Lung (tissue), 12 donors: ENCODE results near the gene PRKCA. TPM values are rescaled to one million over a fixed set of nuclear protein-coding genes. Genes with fewer than 3 reads are reported as not detected.

Experiments
- ATAC-seq: fragments of 200-7000 bp; cut with Tn5 transposase; one replicate; pipeline ENCODE4 v1.9.1; 2020; ENCODE audit warnings: moderate number of reproducible peaks; ENCODE audit not compliant: insufficient read depth, low FRiP score
- DNase-seq, 3 donors: peaks; one replicate each; pipeline ENCODE4 v3.0.0-alpha.2; 2013 to 2017
- H3K27ac ChIP-seq, 2 donors: one replicate each; pipeline ENCODE4 v1.5.1; 2013; ENCODE audit warnings: mild to moderate bottlenecking in 2 of 2, moderate library complexity in 2 of 2, control low read depth in 1 of 2, inconsistent platforms in 1 of 2, low read depth in 1 of 2, low read length in 1 of 2
- H3K27me3 ChIP-seq, 3 donors: one replicate each; pipeline ENCODE4 v1.5.1; 2013; ENCODE audit warnings: low read length in 2 of 3; ENCODE audit not compliant: control insufficient read depth in 3 of 3, insufficient read depth in 3 of 3
- H3K36me3 ChIP-seq, 4 donors: one replicate each; pipeline ENCODE4 v1.5.1; 2013; ENCODE audit warnings: low read length in 4 of 4, mild to moderate bottlenecking in 1 of 4, moderate library complexity in 1 of 4; ENCODE audit not compliant: control insufficient read depth in 4 of 4, insufficient read depth in 4 of 4
- H3K4me1 ChIP-seq, 5 donors: one replicate each; pipeline ENCODE4 v1.5.1; 2013; ENCODE audit warnings: low read length in 5 of 5, mild to moderate bottlenecking in 2 of 5, moderate library complexity in 1 of 5; ENCODE audit not compliant: control insufficient read depth in 5 of 5, insufficient read depth in 5 of 5
- H3K4me3 ChIP-seq: one replicate; pipeline ENCODE4 v1.5.1; 2013; ENCODE audit warnings: mild to moderate bottlenecking, control low read depth, moderate library complexity
- H3K9ac ChIP-seq, 2 donors: one replicate each; pipeline ENCODE4 v1.5.1; 2013; ENCODE audit warnings: low read length in 2 of 2, control low read depth in 1 of 2; ENCODE audit not compliant: insufficient read depth in 1 of 2
- H3K9me3 ChIP-seq, 4 donors: one replicate each; pipeline ENCODE4 v1.5.1; 2013; ENCODE audit warnings: low read length in 3 of 4, mild to moderate bottlenecking in 1 of 4, moderate library complexity in 1 of 4; ENCODE audit not compliant: control insufficient read depth in 4 of 4, insufficient read depth in 3 of 4
- WGBS, 2 donors: extraction: QIAGEN DNeasy Blood & Tissue Kit; methylation state at CpG; one replicate each; pipeline ENCODE4 v1.1.7; 2013; 5-methylcytosine and 5-hydroxymethylcytosine counted together
- polyA plus RNA-seq, 2 donors: library from polyadenylated mRNA; stranded (reverse); fragments of 200-250 nt; gene quantifications; one replicate each; pipeline ENCODE4 v1.2.1, GENCODE V29; 2013
- total RNA-seq, 2 donors: library from RNA; depleted of rRNA in 1 of 2; stranded (reverse); fragments of >200 nt in 1 of 2; gene quantifications; one replicate each; pipeline ENCODE4 v1.2.1, GENCODE V29; 2014 to 2021
- TF ChIP-seq, protein P1 (sequence below): IDR thresholded peaks from 2 replicates; pipeline ENCODE4 v1.5.1; 2012; ENCODE audit warnings: mild to moderate bottlenecking; ENCODE audit errors: control extremely low read depth, extremely low read depth
- donor health status: control.
- donor health status: control.
- donor health status: Bipolar disorder and iron deficiency.
- donor health status: healthy.
- donor health status: DM: yes; HTN: yes; CAD: no.

PRKCA gene
- total and polyA plus RNA-seq, 4 donors = 3.4 to 34.8 (median 13.8) TPM

DNA sequence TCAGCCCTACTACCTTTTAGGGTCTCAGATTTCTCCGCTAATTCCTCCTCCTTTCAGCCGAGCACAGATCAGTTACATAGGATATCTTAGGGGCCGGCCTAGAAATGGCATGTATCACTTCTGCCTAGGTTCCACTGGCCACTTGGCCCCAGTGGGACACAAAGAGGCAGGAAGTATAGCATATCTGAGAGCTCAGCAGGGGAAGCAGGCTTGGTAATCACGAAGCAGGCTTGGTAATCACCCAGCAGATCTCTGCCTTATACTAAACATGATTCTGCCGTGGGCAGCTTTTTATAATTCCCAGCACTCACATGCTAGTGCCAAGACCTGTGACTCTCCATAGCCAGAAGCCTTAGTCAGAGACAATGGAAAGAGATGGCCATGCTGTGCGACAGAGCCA, 472.9 kb downstream of the PRKCA start:
- H3K4me3 ChIP-seq = no peak overlapping the region
- 81 to 89% methylated on average over 6 of the region's 6 CpGs for WGBS, 2 donors
- H3K27ac ChIP-seq = no peak overlapping the region
- peaks cover 0 to 5% (median 0%) of the 10 kb centered on the region in 4 donors for H3K36me3 ChIP-seq
- H3K27me3 ChIP-seq = no peaks in the 10 kb centered on the region
- no peak for DNase-seq
- TF ChIP-seq, protein P1, sequence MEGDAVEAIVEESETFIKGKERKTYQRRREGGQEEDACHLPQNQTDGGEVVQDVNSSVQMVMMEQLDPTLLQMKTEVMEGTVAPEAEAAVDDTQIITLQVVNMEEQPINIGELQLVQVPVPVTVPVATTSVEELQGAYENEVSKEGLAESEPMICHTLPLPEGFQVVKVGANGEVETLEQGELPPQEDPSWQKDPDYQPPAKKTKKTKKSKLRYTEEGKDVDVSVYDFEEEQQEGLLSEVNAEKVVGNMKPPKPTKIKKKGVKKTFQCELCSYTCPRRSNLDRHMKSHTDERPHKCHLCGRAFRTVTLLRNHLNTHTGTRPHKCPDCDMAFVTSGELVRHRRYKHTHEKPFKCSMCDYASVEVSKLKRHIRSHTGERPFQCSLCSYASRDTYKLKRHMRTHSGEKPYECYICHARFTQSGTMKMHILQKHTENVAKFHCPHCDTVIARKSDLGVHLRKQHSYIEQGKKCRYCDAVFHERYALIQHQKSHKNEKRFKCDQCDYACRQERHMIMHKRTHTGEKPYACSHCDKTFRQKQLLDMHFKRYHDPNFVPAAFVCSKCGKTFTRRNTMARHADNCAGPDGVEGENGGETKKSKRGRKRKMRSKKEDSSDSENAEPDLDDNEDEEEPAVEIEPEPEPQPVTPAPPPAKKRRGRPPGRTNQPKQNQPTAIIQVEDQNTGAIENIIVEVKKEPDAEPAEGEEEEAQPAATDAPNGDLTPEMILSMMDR = no peak
- H3K4me1 ChIP-seq = peaks cover 0 to 17% (median 6%) of the 10 kb centered on the region in 5 donors
- ATAC-seq = no peak
- no peaks in the 10 kb centered on the region for H3K9me3 ChIP-seq
- H3K9ac ChIP-seq = no peak overlapping the region

DNA sequence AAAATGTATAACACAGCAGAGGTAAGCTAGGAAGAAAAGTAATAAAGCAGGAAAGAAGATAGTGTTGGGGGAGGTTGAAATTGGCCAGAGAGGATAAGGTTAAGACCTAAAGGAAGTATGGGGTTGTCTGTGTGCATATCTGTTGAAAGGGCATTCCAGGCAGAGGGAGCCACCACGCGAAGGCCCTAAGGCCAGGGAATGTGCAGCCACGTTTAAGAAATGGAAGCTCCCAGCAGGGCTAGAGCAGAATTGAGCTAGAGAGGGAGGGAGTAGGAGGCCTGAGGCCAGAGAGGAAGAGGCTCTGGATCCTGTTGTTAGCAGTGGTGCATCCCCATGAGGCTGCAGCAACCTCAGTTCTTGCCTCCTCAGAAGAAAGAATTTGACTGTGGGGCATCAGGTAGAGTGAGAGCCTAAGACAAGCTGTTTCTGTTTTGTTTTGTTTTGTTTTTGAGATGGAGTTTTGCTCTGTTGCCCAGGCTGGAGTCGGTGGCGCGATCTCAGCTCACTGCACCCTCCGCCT, 473.5 kb downstream of the PRKCA start:
- H3K27ac ChIP-seq = no peak overlapping the region
- no peaks in the 10 kb centered on the region for H3K27me3 ChIP-seq
- no peak overlapping the region for H3K4me3 ChIP-seq
- TF ChIP-seq, protein P1 = no peak
- H3K9me3 ChIP-seq = no peaks in the 10 kb centered on the region
- ATAC-seq (no peak), DNase-seq (no peak)
- peaks cover 0 to 17% (median 6%) of the 10 kb centered on the region in 5 donors for H3K4me1 ChIP-seq
- 71 to 85% methylated on average over 7 of the region's 7 CpGs for WGBS, 2 donors
- H3K9ac ChIP-seq = no peak overlapping the region
- peaks cover 0 to 5% (median 0%) of the 10 kb centered on the region in 4 donors for H3K36me3 ChIP-seq

DNA sequence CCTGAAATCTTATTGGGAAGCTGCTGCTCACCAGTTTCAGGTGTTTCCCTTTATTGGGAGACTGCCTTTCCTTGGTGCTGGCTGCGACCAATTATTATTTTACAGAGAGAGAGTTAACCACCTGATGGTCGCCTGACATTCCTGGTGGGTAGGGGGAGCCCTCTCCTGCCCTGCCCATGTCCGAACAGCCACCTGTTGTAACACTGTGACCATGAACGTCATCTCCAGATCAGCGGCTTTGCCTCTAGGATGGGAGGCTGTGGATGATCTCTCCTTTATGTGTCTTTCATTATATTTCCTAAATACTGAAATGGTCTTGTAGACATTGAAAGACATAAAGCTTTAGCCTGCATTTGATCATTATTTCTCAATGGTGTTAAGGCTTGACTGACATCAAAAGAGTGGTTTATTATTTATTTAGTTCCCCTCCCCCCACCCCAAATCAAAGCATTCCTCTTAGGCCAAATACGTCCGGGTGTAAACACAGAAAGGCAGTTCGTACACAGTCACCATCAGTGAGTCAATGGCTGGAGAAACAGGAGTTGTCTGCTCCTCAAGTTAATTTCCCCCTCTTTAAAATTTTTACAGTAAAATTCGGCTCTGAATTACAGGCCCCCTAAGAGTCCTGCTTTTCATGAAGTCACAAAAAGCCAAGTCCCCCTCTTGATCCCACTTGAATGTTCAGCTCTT, 474.7 kb downstream of the PRKCA start:
- H3K27ac ChIP-seq = peak overlapping the region in 1 of 2 donors; percentile 72
- H3K9me3 ChIP-seq = no peaks in the 10 kb centered on the region
- ATAC-seq (no peak), DNase-seq (no peak)
- no peaks in the 10 kb centered on the region for H3K27me3 ChIP-seq
- 62 to 79% methylated on average over 9 of the region's 9 CpGs for WGBS, 2 donors
- H3K4me3 ChIP-seq = no peak overlapping the region
- peaks cover 0 to 5% (median 0%) of the 10 kb centered on the region in 4 donors for H3K36me3 ChIP-seq
- TF ChIP-seq, protein P1 = no peak
- no peak overlapping the region for H3K9ac ChIP-seq
- peaks cover 0 to 17% (median 6%) of the 10 kb centered on the region in 5 donors for H3K4me1 ChIP-seq
